K562 (cell line): ENCODE data around the gene CNPPD1. TPM values are rescaled to one million over a fixed set of nuclear protein-coding genes. Genes with fewer than 3 reads are reported as not detected.

ENCODE experiments used
- ATF7 ChIP-seq: fragments of 450-650 bp; IDR thresholded peaks from 2 replicates; pipeline ENCODE4 v1.7.1; 2014; ENCODE audit warnings: mild to moderate bottlenecking, moderate library complexity
- BACH1 ChIP-seq: fragments of 200-800 bp; sonication (Bioruptor generic); IDR thresholded peaks from 2 replicates; pipeline ENCODE4 v1.6.1; 2016; ENCODE audit warnings: missing genetic modification characterization, missing compliant biosample characterization
- BHLHE40 ChIP-seq: IDR thresholded peaks from 2 replicates; pipeline ENCODE4 v1.6.1; 2011; ENCODE audit warnings: low read length, improper control_type of control experiment
- CBFA2T2 ChIP-seq: fragments of 450-650 bp; conservative IDR thresholded peaks from 2 replicates; pipeline ENCODE4 v1.6.1; 2017; ENCODE audit warnings: mild to moderate bottlenecking
- CREB1 ChIP-seq, 2 experiments: sonication (generic) in 1 of 2; formaldehyde crosslinking in 1 of 2; IDR thresholded peaks; 2 replicates each; pipeline versions ENCODE4 v1.6.1 to v1.8.0; 2012 to 2022; ENCODE audit warnings: inconsistent platforms in 1 of 2, mild to moderate bottlenecking in 1 of 2, missing genetic modification reagents in 1 of 2, moderate library complexity in 1 of 2
- HSF4 ChIP-seq: fragments of 250-450 bp; sonication (Bioruptor Pico); IDR thresholded peaks from 2 replicates; pipeline ENCODE4 v2.1.2; 2022; ENCODE audit warnings: mild to moderate bottlenecking, moderate library complexity, borderline replicate concordance
- IRF2 ChIP-seq: sonication (generic); formaldehyde crosslinking; IDR thresholded peaks from 2 replicates; pipeline ENCODE4 v1.8.1; 2022; ENCODE audit warnings: mild to moderate bottlenecking, missing genetic modification reagents
- KHSRP ChIP-seq: fragments of 450-650 bp; IDR thresholded peaks from 2 replicates; pipeline ENCODE4 v1.6.1; 2017
- MYC ChIP-seq, 2 experiments: fragments of 250-450 bp in 1 of 2; sonication (Bioruptor Pico) in 1 of 2; IDR thresholded peaks; 2 replicates each; pipeline versions ENCODE4 v1.5.1 to v1.6.1; 2012 to 2021; ENCODE audit warnings: low read depth in 2 of 2, borderline replicate concordance in 1 of 2, improper control_type of control experiment in 1 of 2, low read length in 1 of 2, mild to moderate bottlenecking in 1 of 2, moderate library complexity in 1 of 2
- NONO ChIP-seq, 2 experiments: fragments of 200-400 bp in 1 of 2; fragments of 450-650 bp in 1 of 2; formaldehyde crosslinking in 1 of 2; IDR thresholded peaks; 2 replicates each; pipeline ENCODE4 v1.6.1; 2017; ENCODE audit warnings: low read depth in 2 of 2, mild to moderate bottlenecking in 2 of 2, moderate library complexity in 2 of 2, low read length in 1 of 2
- PPARD ChIP-seq: fragments of 250-450 bp; sonication (Bioruptor Pico); IDR thresholded peaks from 2 replicates; pipeline ENCODE4 v1.8.0; 2022; ENCODE audit warnings: inconsistent platforms, mild to moderate bottlenecking, moderate library complexity
- RAD51 ChIP-seq: fragments of 450-650 bp; IDR thresholded peaks from 2 replicates; pipeline ENCODE4 v1.7.1; 2016; ENCODE audit warnings: low read depth, mild to moderate bottlenecking, borderline replicate concordance
- SREBF1 ChIP-seq: fragments of 150-350 bp; IDR thresholded peaks from 2 replicates; pipeline ENCODE4 v1.6.1; 2014; ENCODE audit warnings: antibody characterized with exemption, low read depth, low read length, borderline replicate concordance
- STAG1 ChIP-seq: sonication (generic); formaldehyde crosslinking; IDR thresholded peaks from 2 replicates; pipeline ENCODE4 v1.5.0; 2020; ENCODE audit warnings: missing genetic modification reagents, borderline replicate concordance
- STAT5B ChIP-seq: fragments of 250-450 bp; sonication (Bioruptor Pico); IDR thresholded peaks from 2 replicates; pipeline ENCODE4 v1.8.0; 2021; ENCODE audit warnings: mild to moderate bottlenecking, inconsistent platforms
- TAF9B ChIP-seq: fragments of 450-650 bp; IDR thresholded peaks from 2 replicates; pipeline ENCODE4 v1.6.1; 2018; ENCODE audit warnings: mild to moderate bottlenecking; ENCODE audit not compliant: partially characterized antibody
- XRCC3 ChIP-seq: fragments of 450-650 bp; IDR thresholded peaks from 2 replicates; pipeline ENCODE4 v1.6.1; 2017; ENCODE audit warnings: mild to moderate bottlenecking, moderate library complexity
- ZNF561 ChIP-seq: fragments of 450-650 bp; formaldehyde crosslinking; conservative IDR thresholded peaks from 2 replicates; pipeline ENCODE4 v1.4.0; 2020; ENCODE audit warnings: mild to moderate bottlenecking, moderate library complexity
- ZNF57 ChIP-seq: fragments of 450-650 bp; formaldehyde crosslinking; IDR thresholded peaks from 2 replicates; pipeline ENCODE4 v1.4.0; 2020; ENCODE audit warnings: mild to moderate bottlenecking, moderate library complexity
- polyA plus RNA-seq, 8 experiments: library from polyadenylated mRNA; depleted of rRNA in 4 of 8; stranded (reverse) in 5 of 8; unstranded in 3 of 8; fragments of >200 nt; fragmentation: Nextera tagmentation in 2 of 8; fragmentation: Illumina TruSeq in 1 of 8; extraction: Ambion mirVana in 2 of 8; extraction: Trizol in 1 of 8; gene quantifications; 2 replicates each; pipeline versions ENCODE4 v1.2.1 to v1.2.3, GENCODE V29; 2011 to 2014; ENCODE audit warnings: inconsistent platforms in 1 of 8, missing spikeins in 1 of 8
- total RNA-seq, 7 experiments: library from RNA; depleted of rRNA in 6 of 7; stranded (reverse); fragments of >200 nt in 6 of 7; fragmentation: Illumina TruSeq in 2 of 7; extraction: Trizol in 2 of 7; gene quantifications; 2 replicates each; pipeline versions ENCODE4 v1.2.1 to v1.2.3, GENCODE V29; 2011 to 2021; ENCODE audit warnings: low replicate concordance in 1 of 7
- TF ChIP-seq, protein P1 (sequence below): fragments of 250-450 bp; sonication (Bioruptor Pico); IDR thresholded peaks from 2 replicates; pipeline ENCODE4 v1.4.0; 2020; ENCODE audit warnings: mild to moderate bottlenecking
- TF ChIP-seq, protein P2 (sequence below): sonication (generic); formaldehyde crosslinking; IDR thresholded peaks from 2 replicates; pipeline ENCODE4 v1.8.0; 2022; ENCODE audit warnings: mild to moderate bottlenecking, missing genetic modification reagents, borderline replicate concordance
- TF ChIP-seq, protein P3 (sequence below): sonication (generic); formaldehyde crosslinking; IDR thresholded peaks from 2 replicates; pipeline ENCODE4 v1.8.0; 2022; ENCODE audit warnings: missing genetic modification reagents, mild to moderate bottlenecking, borderline replicate concordance

Gene CNPPD1
- total and polyA plus RNA-seq, 9 of the 15 experiments (the other 6 are each of a cell fraction or from before 2014, with no cell fraction given): 9.9 to 53.5 (median 27.0) TPM

DNA sequence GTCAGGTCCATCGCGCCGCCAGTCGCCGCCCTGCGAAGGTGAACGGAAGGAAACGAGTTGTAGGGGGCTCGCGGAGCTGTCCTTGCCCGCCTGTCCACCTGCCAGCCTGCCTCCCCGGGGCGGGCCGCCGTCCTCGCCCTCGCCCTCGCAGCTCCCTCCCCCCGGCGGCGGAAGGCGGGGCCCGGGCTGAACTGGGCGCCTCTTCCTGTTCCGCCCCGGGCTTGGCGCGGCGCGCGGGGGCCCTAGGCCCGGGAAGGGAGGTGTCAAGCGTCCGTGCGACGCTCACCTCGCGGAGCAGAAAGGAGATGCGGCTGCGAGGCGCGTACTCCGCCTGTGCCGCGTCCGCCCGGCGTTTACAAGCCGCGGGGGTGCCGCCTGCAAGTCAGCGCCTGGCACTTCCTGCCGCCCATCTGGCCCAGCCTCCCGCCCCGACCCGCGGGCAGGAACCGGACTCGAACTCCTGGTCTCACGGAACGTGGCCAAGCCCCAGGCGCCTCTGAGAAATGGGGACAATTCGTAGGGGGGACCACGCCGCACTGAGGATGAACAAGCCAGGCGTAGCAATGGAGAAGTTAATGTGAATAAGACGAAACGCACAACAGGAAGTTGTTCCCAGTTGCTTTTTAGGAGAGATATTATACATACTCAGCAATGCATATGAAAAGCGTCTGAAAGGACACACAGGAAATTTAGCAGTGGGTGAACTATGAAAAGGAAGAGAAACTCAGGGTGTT lies at the start of gene CNPPD1 (continued):
- TF ChIP-seq PPARD (no peak), STAT5B (CRISPR knock-in tag) (no peak), MYC (IDR thresholded peaks at IDR 0.05; ENCODE audit: low read depth, low read length) (peak; percentile 49; the same call in 1 of the 2 replicates), MYC (CRISPR knock-in tag; IDR thresholded peaks at IDR 0.05; ENCODE audit: borderline replicate concordance, low read depth) (no peak), XRCC3 (no peak), TAF9B (no peak), NONO (IDR thresholded peaks at IDR 0.05; ENCODE audit: low read depth in 2 of 2, low read length in 1 of 2) (peak; percentile 58 to 59; a peak in 2 of 4 replicates), RAD51 (no peak), KHSRP (no peak), SREBF1 (no peak), ATF7 (peak; percentile 29; the same call in 1 of the 2 replicates), HSF4 (CRISPR knock-in tag) (no peak), STAG1 (peak; percentile 23; the same call in 1 of the 2 replicates), ZNF57 (CRISPR knock-in tag) (no peak), CBFA2T2 (no peak), BHLHE40 (0 out of 2 replicates have a peak, but pooled peaks have one; percentile 18), BACH1 (no peak), ZNF561 (CRISPR knock-in tag) (no peak), CREB1 (IDR thresholded peaks at IDR 0.05) (peak; percentile 32; the same call in 1 of the 2 replicates), CREB1 (CRISPR knock-in tag; IDR thresholded peaks at IDR 0.05) (no peak), IRF2 (no peak)
- TF ChIP-seq, protein P1, sequence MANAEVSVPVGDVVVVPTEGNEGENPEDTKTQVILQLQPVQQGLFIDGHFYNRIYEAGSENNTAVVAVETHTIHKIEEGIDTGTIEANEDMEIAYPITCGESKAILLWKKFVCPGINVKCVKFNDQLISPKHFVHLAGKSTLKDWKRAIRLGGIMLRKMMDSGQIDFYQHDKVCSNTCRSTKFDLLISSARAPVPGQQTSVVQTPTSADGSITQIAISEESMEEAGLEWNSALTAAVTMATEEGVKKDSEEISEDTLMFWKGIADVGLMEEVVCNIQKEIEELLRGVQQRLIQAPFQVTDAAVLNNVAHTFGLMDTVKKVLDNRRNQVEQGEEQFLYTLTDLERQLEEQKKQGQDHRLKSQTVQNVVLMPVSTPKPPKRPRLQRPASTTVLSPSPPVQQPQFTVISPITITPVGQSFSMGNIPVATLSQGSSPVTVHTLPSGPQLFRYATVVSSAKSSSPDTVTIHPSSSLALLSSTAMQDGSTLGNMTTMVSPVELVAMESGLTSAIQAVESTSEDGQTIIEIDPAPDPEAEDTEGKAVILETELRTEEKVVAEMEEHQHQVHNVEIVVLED (CRISPR knock-in tag): peak; percentile 70; the same call in 1 of the 2 replicates
- TF ChIP-seq, protein P2, sequence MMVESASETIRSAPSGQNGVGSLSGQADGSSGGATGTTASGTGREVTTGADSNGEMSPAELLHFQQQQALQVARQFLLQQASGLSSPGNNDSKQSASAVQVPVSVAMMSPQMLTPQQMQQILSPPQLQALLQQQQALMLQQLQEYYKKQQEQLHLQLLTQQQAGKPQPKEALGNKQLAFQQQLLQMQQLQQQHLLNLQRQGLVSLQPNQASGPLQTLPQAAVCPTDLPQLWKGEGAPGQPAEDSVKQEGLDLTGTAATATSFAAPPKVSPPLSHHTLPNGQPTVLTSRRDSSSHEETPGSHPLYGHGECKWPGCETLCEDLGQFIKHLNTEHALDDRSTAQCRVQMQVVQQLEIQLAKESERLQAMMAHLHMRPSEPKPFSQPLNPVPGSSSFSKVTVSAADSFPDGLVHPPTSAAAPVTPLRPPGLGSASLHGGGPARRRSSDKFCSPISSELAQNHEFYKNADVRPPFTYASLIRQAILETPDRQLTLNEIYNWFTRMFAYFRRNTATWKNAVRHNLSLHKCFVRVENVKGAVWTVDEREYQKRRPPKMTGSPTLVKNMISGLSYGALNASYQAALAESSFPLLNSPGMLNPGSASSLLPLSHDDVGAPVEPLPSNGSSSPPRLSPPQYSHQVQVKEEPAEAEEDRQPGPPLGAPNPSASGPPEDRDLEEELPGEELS (CRISPR knock-in tag): no peak
- TF ChIP-seq, protein P3, sequence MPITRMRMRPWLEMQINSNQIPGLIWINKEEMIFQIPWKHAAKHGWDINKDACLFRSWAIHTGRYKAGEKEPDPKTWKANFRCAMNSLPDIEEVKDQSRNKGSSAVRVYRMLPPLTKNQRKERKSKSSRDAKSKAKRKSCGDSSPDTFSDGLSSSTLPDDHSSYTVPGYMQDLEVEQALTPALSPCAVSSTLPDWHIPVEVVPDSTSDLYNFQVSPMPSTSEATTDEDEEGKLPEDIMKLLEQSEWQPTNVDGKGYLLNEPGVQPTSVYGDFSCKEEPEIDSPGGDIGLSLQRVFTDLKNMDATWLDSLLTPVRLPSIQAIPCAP (CRISPR knock-in tag): no peak
- TF ChIP-seq, all 486 proteins: peak for 97
